PFSK-1 (cell line): ENCODE measurements around the gene NUP107.

Source experiments
- POLR2AphosphoS5 ChIP-seq: IDR thresholded peaks from 2 replicates; pipeline ENCODE4 v1.6.1; 2012; ENCODE audit warnings: low read depth, mild to moderate bottlenecking, control low read depth, low read length, moderate library complexity
- SIN3A ChIP-seq: IDR thresholded peaks from 2 replicates; pipeline ENCODE4 v1.6.1; 2012; ENCODE audit warnings: mild to moderate bottlenecking, low read length, moderate library complexity, borderline replicate concordance; ENCODE audit not compliant: insufficient read depth
- TF ChIP-seq, protein P1 (sequence below), 2 experiments: IDR thresholded peaks; 2 replicates each; pipeline versions ENCODE4 v1.6.1 to v1.8.0; 2011 to 2012; ENCODE audit warnings: low read depth in 2 of 2, low read length in 2 of 2, control low read depth in 1 of 2, inconsistent platforms in 1 of 2, mild to moderate bottlenecking in 1 of 2, moderate library complexity in 1 of 2; ENCODE audit not compliant: insufficient read depth in 1 of 2

DNA sequence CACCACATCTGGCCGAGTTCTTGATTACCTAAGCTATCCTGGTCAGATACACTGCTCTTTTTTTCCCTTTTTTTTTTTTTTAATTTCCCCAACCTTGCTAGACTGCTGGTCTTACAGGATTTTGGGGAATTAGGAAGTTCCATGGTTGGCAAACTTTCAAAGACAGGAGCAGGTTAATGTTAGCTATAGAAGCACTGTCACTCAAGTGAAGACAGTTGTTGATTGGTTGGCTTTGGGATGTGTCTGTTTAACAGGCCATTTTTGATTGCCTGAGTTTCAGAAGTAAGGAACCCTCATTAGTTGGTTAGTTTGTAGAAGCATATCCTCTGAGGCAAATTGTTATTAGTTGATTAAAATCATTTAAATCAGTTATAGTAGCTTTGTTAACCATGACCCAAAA is 39.3 kb upstream of the NUP107 start:
- TF ChIP-seq POLR2AphosphoS5 (no peak), SIN3A (no peak)
- TF ChIP-seq, protein P1, sequence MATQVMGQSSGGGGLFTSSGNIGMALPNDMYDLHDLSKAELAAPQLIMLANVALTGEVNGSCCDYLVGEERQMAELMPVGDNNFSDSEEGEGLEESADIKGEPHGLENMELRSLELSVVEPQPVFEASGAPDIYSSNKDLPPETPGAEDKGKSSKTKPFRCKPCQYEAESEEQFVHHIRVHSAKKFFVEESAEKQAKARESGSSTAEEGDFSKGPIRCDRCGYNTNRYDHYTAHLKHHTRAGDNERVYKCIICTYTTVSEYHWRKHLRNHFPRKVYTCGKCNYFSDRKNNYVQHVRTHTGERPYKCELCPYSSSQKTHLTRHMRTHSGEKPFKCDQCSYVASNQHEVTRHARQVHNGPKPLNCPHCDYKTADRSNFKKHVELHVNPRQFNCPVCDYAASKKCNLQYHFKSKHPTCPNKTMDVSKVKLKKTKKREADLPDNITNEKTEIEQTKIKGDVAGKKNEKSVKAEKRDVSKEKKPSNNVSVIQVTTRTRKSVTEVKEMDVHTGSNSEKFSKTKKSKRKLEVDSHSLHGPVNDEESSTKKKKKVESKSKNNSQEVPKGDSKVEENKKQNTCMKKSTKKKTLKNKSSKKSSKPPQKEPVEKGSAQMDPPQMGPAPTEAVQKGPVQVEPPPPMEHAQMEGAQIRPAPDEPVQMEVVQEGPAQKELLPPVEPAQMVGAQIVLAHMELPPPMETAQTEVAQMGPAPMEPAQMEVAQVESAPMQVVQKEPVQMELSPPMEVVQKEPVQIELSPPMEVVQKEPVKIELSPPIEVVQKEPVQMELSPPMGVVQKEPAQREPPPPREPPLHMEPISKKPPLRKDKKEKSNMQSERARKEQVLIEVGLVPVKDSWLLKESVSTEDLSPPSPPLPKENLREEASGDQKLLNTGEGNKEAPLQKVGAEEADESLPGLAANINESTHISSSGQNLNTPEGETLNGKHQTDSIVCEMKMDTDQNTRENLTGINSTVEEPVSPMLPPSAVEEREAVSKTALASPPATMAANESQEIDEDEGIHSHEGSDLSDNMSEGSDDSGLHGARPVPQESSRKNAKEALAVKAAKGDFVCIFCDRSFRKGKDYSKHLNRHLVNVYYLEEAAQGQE (IDR thresholded peaks at IDR 0.05; ENCODE audit: insufficient read depth in 1 of 2, low read depth in 2 of 2, low read length in 2 of 2) = no peak
